ENCODE measurements around the gene TRAM2. TPM values are rescaled to one million over a fixed set of nuclear protein-coding genes. Genes with fewer than 3 reads are reported as not detected.

Gene TRAM2
- total RNA-seq, 1 experiment from 2014 or later = 12.8 TPM

- peaks cover 47% of the 10 kb centered on the region for H3K4me1 Mint-ChIP-seq (ENCODE audit: low read depth, unreplicated experiment)
- H3K27me3 Mint-ChIP-seq (ENCODE audit: unreplicated experiment) = no peaks in the 10 kb centered on the region
- H3K27ac Mint-ChIP-seq (ENCODE audit: unreplicated experiment) = no peak overlapping the region
- no peaks in the 10 kb centered on the region for H3K9me3 Mint-ChIP-seq (ENCODE audit: low read depth, unreplicated experiment)
- no peak for DNase-seq
- no peak for TF ChIP-seq CTCF (IDR thresholded peaks at IDR 0.05; ENCODE audit: unreplicated experiment)
- H3K4me3 Mint-ChIP-seq (ENCODE audit: low read depth, unreplicated experiment) = no peak overlapping the region
- BruUV-seq (replicated peaks) = no TSS peak
- CTCF ChIA-PET = no interaction called here
- H3K36me3 Mint-ChIP-seq (ENCODE audit: insufficient read depth, unreplicated experiment) = peaks cover 31% of the 10 kb centered on the region
- intact Hi-C loops (cut with micrococcal nuclease; ENCODE audit: unreplicated experiment) = no loop called here
These were observed 68.6 kb downstream of the TRAM2 start for GRCh38 chr6:52508261-52508739.

- H3K4me3 Mint-ChIP-seq (ENCODE audit: low read depth, unreplicated experiment) = no peak overlapping the region
- no peak overlapping the region for H3K27ac Mint-ChIP-seq (ENCODE audit: unreplicated experiment)
- peaks cover 47% of the 10 kb centered on the region for H3K4me1 Mint-ChIP-seq (ENCODE audit: low read depth, unreplicated experiment)
- CTCF ChIA-PET = no interaction called here
- DNase-seq = no peak
- no TSS peak for BruUV-seq (replicated peaks)
- no peaks in the 10 kb centered on the region for H3K9me3 Mint-ChIP-seq (ENCODE audit: low read depth, unreplicated experiment)
- peaks cover 31% of the 10 kb centered on the region for H3K36me3 Mint-ChIP-seq (ENCODE audit: insufficient read depth, unreplicated experiment)
- TF ChIP-seq CTCF (IDR thresholded peaks at IDR 0.05; ENCODE audit: unreplicated experiment) = no peak
- H3K27me3 Mint-ChIP-seq (ENCODE audit: unreplicated experiment) = no peaks in the 10 kb centered on the region
- intact Hi-C loops (cut with micrococcal nuclease; ENCODE audit: unreplicated experiment) = no loop called here
These were observed 69.2 kb downstream of the TRAM2 start for GRCh38 chr6:52507557-52508260.

GRCh38 chr6:52506476-52506875, 70.4 kb downstream of the TRAM2 start:
- peaks cover 20% of the 10 kb centered on the region for H3K36me3 Mint-ChIP-seq (ENCODE audit: insufficient read depth, unreplicated experiment)
- CTCF ChIA-PET = no interaction called here
- no peak overlapping the region for H3K4me3 Mint-ChIP-seq (ENCODE audit: low read depth, unreplicated experiment)
- DNase-seq = no peak
- peaks cover 40% of the 10 kb centered on the region for H3K4me1 Mint-ChIP-seq (ENCODE audit: low read depth, unreplicated experiment)
- BruUV-seq (replicated peaks) = no TSS peak
- no peaks in the 10 kb centered on the region for H3K27me3 Mint-ChIP-seq (ENCODE audit: unreplicated experiment)
- intact Hi-C loops (cut with micrococcal nuclease; ENCODE audit: unreplicated experiment) = no loop called here
- H3K9me3 Mint-ChIP-seq (ENCODE audit: low read depth, unreplicated experiment) = no peaks in the 10 kb centered on the region
- H3K27ac Mint-ChIP-seq (ENCODE audit: unreplicated experiment) = peak overlapping the region; percentile 13
- TF ChIP-seq CTCF (IDR thresholded peaks at IDR 0.05; ENCODE audit: unreplicated experiment) = no peak

- intact Hi-C loops (cut with micrococcal nuclease; ENCODE audit: unreplicated experiment) = no loop called here
- H3K27ac Mint-ChIP-seq (ENCODE audit: unreplicated experiment) = peak overlapping the region; percentile 13
- CTCF ChIA-PET = no interaction called here
- H3K4me3 Mint-ChIP-seq (ENCODE audit: low read depth, unreplicated experiment) = no peak overlapping the region
- BruUV-seq (replicated peaks) = no TSS peak
- H3K27me3 Mint-ChIP-seq (ENCODE audit: unreplicated experiment) = no peaks in the 10 kb centered on the region
- peaks cover 40% of the 10 kb centered on the region for H3K4me1 Mint-ChIP-seq (ENCODE audit: low read depth, unreplicated experiment)
- peaks cover 20% of the 10 kb centered on the region for H3K36me3 Mint-ChIP-seq (ENCODE audit: insufficient read depth, unreplicated experiment)
- DNase-seq = no peak
- no peak for TF ChIP-seq CTCF (IDR thresholded peaks at IDR 0.05; ENCODE audit: unreplicated experiment)
- H3K9me3 Mint-ChIP-seq (ENCODE audit: low read depth, unreplicated experiment) = no peaks in the 10 kb centered on the region
These were observed 71.0 kb downstream of the TRAM2 start for GRCh38 chr6:52505726-52506409.

All from Calu3 (cell line).